SIG-M5 treated with dmso at 0.1 percent for 504 hours (cell line): ENCODE data around the gene PUS1.

ENCODE experiments used
- DNase-seq: peaks from one replicate; lab custom pipeline; 2025; ENCODE audit not compliant: unreplicated experiment; lab: John Stamatoyannopoulos, UW

The PUS1 gene

DNA sequence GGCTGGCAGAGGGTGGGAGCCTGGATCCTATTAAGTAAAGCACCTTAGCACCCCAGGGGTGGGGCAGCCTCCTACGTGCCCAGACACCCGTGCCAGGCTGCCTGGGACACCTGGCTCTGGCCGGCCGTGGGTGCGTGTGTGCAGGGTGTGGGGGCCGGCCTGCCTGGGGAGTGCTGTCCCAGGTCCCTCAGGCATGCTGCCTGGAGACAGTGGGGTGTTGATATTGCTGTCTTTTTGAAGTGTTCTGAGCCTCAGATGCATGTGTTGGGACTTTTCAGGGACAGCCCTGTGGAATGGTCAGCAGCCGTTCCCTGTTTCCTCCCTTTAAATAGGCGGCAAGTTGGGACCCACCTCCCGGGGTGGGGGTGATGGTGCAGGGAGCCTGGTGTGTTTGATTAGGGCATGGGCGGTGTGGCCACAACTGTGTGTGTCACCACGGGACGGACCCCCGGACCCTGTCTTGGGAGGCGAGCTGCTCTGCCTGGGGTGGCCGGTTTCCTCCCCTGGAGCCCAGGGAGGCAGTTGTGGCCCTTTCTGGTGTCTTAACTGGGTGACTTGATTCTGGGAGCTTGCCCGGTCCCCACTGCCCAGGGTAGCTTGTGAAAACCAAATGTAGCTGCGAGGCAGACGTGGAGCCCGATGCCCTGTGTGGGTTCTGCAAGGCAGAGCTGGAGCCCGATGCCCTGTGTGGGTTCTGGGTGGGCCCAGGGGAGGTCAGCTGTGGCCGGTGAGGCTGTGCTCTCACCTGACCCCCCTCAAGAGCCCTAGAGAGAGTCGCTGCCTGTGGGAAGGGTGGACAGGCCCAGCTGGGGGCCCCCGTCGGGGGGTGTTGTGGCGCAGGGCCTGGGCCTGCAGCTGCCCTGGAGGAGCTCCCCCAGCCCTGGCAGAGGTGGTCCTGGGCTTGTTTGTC lies 26.5 kb upstream of the PUS1 start:
- no peak for DNase-seq

DNA sequence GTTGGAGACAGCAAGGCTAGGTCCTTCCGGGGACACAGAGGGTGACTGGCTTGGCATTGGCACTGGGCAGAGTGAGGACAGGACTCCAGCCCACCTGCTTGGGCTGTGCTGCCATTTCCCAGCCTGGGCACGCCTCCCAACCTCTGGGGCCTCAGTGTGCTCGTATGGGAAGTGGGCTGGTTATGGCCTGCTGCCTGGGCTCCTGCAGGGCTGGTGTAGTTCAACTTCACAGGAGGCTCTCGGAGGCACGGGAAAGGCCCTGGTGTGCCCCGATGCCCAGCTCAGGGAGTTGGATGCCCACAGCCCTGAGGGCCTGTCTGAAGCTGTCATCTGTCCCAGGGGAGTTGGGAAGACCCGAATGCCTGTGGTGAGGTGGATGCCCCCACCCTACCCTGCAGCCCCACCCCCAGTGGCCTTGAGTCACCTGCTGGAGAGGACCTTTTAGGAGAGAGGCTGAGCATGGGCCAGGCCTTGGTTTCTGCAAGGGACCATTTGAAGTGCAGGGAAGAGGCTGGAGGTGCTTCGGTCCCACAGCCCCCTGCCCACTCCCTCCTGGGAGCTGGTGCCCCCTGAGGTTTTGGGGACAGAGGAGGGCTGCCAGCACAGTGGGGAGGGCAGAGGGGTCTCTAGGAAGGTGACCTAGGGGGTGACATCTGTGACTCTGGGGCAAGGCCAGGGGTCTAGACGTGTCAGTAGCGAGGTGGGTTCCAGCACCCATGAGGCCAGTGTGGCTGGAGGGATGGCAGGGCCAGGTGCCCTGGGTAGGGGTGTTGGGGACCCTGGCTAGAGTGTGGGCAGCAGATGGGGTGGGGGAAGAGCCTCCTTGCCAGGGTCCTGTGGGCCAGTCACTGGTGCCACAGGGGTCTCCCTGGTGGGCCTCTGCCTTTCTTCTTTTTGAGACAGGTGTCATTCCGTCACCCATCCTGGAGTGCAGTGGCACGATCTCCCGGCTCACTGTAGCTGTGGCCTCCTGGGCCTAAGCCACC lies 25.5 kb upstream of the PUS1 start:
- DNase-seq = no peak

DNA sequence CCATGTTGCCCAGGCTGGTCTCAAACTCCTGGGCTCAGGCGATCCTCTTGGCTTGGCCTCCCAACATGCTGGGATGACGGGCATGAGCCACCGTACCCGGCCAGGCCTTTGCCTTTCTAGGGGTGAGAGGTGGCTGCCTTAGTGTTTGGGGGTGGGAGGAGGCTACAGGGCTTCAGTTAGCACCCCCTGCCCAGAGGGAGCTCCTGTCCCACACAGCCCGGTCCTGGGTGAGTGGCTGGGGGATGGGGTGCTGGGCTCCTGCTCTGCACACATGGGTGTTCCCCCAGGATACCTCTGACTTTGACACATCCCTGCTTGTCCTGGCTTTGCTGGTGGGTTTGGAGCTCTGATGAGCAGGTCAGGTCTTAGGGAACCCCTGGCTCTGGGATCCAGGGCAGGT lies 24.7 kb upstream of the PUS1 start:
- no peak for DNase-seq

DNA sequence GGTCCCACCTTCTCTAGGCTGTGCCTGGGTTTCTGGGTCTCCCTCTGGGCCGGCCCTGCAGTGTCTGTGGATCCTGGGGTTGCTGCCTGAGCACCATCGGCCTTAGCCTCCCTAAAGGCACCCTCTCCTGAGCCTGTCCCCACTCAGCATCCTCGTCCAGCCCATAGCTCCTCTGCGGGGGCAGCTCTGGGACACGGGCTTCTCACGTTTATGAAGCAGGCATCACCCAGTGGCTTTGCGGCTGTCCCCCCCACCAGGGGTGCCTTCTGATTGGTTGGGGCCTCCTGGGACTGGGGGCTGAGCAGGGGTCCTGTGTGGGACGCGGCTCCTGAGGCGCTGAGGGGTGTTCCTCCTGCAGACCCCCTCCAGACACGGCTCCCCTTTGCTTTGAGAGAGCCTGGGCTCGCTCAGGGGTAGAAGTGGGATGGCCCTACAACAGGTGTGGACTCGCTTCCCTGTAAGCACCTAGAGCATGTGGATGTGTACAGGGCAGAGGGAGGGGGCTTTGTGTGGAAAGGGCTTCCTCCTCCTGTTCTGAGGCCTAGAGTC lies 23.9 kb upstream of the PUS1 start:
- DNase-seq = no peak

DNA sequence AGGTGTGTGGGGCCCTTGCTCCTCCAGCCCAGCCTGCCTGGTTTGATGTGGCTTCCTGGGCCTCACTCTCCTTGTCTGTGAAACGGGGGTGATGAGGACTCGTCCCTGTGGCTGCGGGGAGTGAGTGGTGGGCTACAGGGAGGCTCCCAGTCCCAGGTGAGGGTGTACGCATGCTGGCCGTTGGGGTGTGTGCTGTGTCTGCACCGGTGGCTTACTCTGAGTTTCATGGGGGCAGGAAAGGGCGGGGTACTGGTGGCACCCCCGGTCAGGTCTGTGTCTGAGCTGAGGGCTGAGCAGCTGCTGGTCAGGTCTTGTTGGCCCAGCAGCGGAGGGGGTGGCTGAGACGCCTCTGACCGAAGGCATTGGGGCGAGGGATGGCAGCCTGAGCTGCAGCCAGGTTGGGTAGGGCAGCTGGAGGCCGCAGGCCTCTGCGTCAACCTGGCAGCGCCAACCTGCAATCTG lies 23.4 kb upstream of the PUS1 start:
- DNase-seq = no peak

DNA sequence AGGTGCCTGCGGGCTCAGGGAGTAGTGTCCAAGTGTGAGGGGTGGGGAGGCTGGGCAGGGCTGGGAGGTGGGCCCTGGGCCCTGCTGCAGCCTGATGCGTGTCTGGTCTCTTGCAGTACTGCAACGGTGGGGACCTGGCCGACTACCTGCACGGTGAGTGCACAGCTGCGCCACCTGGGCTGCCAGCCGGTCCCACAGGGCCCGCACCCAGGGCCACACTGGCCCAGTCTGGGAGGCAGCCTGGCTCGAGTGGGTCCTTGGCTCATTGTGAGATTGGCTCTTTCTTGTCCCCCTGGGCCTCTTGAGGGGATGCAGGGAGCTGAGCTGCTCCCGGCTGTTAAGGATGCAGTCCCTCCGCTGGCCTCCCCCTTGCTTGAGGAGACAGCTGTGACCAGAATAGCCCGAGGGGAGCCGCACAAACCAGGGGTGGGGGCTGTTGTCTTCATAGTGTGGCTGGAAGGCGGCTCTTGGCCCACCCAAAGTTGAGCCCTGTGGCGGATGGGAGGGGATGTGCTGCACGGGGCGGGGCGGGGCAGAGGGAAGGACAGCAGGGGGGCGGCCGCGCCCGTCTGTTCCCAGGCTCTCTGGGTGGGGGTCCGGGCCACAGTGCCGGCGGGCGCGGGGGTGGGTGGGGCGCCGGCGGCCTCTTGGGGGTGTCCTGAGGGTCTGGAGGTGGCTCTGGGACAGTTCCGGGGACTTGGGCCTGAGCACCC lies 21.5 kb upstream of the PUS1 start:
- no peak for DNase-seq

DNA sequence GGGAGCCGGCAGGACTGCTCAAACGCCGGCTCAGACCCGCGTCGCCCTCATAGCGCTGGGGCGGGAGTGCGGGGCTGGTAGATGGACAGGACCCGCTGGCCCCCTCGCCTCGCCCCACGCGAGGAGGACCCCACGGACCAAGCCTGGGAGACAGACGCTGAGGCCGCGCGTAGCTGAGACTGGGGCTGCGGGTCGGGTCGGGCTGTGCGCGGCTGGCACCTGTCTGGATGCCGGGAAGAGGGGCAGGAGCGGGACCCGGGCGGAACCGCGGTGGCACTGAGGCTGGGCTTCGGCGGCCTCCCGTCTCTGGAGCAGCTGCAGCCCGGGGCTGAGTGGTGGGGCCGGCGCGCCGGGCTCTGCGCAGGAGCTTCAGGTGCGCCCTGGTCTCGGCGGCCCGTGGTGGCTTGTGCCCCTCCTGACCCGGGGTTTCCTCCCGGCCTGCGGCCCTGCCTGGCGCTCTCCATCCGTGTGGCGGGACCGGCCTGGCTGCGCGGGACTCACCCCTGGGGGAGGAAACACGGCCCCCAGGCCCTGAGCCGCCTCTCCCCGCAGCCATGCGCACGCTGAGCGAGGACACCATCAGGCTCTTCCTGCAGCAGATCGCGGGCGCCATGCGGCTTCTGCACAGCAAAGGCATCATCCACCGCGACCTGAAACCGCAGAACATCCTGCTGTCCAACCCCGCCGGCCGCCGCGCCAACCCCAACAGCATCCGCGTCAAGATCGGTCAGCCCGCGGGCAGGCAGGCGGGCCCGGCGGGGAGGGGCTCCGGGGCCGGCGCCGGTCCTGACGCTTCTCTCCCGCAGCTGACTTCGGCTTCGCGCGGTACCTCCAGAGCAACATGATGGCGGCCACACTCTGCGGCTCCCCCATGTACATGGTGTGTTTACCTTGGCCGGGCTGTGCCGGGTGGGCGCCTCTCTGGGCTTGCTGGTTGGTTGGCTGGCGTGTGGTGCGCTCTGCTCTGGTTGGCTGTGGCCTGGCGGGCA lies 20.7 kb upstream of the PUS1 start:
- DNase-seq = no peak

DNA sequence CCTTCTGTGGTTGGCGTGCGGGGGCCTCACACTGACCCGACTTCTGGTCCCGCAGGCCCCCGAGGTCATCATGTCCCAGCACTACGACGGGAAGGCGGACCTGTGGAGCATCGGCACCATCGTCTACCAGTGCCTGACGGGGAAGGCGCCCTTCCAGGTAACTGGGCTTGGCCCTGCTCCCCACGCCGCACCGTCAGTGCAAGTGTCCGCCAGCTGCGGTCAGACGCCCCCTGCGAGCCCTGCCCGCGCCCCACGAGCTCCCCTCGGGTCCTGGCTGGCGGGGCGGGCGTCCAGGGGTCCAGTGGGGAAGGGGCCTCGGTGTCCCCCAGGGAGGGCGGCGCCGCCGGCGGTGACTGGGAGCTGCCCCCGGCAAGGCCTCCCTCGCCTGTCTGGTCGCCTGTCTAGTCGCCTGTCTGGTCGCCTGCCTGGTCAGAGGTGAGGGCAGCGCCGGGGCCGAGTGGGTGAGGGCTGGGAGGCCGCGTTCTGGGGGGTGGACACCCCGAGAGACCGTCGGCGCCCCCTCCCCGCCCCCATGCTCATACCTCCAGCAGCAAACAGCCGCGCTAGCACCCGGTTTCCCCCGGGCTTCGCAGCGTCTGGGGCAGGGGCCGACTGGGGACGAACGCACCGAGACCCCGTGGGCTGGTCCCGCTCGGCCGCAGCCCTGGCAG lies 19.9 kb upstream of the PUS1 start:
- DNase-seq = no peak

DNA sequence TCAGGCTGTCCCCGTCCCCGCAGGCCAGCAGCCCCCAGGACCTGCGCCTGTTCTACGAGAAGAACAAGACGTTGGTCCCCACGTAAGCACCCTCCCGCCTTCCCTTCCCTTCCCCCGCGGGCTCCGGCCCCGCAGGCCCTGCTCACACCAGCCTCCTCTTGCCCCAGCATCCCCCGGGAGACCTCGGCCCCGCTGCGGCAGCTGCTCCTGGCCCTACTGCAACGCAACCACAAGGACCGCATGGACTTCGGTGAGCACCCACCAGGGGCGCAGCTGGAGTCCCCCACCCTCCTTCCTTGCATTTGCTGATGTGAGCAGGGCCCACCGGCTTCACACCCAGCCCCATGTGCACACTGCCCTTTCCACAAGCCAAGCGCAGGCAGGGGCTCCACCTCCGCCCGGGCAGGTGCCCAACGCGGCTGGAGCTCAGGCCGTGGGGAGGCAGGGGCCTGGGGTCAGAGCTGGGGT lies 19.3 kb upstream of the PUS1 start:
- no peak for DNase-seq

DNA sequence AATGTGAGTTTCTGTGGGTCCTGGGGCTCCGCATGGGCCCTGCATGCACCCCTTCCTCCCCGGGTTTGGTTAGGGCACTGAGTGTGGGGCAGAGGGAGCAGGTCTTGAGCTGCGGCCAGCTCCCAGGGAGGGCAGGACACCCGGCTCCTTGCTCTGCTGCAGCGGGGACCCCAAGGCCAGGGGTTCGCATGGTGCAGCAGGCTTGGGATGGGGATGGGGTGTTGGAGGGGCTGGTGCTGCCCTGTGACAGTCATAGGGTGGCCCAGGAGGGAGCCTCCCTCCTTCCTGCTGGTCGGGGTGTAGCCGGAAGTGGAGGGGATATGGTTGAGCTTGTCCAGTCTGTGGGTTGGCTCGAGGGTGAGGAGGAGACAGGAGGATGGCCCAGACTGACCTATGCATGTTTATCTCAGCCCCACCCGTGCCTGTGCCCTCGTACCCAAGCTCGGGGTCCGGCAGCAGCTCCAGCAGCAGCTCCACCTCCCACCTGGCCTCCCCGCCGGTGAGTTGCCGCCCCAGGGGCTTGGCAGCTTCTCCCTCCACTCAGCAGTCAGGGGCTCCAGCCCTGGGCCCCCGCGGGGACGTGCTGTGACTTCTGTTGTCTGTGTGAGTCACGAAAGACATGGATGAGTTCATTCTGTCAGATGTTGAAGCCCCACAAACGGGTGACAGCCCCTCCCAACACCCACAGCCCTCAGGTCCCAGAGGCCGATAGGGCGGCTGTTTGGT lies 18.6 kb upstream of the PUS1 start:
- DNase-seq = no peak

DNA sequence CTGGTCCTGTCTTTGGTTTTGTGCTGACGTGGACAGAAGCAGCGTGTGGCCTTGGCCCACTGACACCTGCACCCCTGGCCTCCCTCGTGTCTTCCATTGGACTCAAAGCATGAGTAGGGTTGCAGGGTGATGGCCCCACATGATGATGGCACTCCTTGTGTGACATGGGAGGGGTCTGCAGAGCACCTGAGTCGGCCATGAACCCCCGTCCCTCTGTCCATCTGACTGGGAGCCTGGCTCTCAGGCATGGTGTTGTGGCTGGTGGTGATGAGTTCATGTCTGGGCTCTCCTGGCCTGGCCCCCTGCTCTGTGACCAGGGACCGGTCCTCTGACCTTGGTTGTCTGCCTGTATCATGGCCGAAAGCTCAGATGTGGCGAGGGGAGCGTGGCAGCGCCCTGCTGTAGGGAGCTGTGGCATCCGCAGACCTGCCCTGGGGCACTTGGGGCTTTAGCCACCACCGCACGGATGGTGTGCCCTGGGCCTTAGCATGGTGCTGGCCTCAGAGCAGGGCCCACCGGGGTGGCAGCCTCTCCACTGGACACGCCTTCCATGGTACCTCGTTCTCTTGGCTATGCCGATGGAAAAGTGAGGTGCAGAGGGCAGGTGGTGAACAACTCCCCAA lies 17.9 kb upstream of the PUS1 start:
- DNase-seq = no peak

DNA sequence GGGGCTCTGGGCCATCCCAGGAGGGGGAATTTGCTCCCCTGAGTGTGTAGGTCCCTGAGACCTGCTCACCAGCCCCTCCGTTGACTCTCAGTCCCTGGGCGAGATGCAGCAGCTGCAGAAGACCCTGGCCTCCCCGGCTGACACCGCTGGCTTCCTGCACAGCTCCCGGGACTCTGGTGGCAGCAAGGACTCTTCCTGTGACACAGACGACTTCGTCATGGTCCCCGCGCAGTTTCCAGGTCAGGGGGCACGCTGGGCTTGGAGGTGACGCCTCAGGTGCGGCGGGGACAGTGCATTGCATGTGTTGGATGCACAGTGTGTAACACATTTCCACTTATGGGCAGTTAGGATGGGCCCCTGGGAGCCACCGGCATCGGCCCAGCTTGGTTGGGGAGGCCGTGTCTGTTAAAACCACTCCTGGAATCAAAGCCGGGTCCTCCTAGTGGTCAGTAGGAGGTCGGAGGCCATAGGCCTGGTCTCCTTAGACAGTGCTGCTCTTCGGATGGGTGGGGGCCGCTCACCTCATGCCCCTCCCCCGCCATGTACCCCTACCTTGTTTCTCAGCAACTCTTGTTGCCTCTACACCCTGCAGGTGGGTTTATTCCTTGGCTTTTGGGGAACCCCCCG lies 17.1 kb upstream of the PUS1 start:
- DNase-seq = no peak

DNA sequence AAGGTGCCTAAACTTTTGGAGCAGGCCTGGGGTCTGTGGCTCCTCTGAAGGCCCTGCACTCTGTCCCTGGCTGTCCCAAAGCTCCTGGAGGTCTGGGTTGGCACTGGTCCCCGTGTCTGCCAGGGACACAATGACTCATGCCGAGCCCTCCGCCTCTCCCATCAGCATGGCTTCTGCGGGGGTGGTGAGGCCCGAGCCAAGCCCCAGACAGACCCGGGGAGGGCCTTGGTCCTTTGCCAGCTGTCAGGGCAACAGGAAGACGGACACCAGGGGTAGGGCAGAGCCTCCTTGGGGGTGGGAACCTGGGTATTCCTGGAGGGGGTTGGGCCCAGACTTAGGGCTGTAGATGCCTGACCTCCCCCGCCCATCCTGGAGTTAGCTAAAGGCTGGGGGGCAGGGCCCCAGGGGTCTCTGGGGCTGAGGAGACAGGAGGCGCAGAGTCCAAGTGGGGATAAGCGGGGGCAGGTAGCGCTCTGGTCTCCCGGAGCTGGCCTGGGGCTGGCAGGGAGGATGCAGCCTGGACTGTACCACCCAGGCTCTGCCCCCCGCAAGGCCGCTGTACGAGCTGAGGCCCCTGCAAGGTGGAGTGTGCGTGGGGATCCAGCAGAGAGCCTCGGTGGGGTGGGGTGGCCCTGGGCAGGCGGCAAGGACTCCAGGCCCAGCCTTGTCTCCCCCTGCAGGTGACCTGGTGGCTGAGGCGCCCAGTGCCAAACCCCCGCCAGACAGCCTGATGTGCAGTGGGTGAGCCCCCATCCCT lies 16.4 kb upstream of the PUS1 start:
- no peak for DNase-seq

DNA sequence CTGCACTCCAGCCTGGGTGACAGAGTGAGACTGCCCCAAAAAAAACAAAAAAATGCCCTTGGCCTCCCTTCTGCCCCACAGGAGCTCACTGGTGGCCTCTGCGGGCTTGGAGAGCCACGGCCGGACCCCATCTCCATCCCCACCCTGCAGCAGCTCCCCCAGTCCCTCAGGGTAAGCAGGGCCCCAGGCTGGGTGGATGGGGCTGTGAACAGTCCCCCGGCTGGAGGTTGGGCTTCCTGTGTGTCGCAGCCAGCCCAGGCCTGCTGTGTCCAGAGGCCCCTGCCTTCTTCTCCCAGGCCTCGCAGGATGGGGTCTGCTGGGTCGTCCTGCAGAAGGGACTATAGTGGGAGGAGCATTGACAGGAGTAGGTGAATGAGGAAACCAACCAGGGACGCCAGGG lies 15.4 kb upstream of the PUS1 start:
- DNase-seq = no peak

DNA sequence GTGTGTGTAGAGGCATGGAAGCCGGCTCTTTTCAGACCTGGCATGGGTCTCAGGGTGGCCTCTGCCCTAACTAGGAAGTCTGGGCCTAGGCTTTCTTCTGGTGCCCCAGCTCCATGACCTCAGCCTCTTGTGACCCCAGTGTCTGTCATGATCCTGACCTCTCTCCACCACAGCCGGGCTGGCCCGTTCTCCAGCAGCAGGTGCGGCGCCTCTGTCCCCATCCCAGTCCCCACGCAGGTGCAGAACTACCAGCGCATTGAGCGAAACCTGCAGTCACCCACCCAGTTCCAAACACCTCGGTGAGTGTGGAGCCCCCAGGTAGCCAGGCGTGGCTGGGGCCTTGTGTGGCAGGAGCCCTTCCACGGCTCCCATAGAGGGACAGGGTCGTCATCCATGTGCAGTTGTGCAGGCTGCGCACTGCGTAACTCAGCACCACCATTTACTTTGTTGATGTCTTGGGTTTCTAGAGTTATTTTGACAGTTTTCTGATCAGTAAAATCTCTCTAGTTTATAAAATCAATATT lies 14.8 kb upstream of the PUS1 start:
- DNase-seq = no peak

DNA sequence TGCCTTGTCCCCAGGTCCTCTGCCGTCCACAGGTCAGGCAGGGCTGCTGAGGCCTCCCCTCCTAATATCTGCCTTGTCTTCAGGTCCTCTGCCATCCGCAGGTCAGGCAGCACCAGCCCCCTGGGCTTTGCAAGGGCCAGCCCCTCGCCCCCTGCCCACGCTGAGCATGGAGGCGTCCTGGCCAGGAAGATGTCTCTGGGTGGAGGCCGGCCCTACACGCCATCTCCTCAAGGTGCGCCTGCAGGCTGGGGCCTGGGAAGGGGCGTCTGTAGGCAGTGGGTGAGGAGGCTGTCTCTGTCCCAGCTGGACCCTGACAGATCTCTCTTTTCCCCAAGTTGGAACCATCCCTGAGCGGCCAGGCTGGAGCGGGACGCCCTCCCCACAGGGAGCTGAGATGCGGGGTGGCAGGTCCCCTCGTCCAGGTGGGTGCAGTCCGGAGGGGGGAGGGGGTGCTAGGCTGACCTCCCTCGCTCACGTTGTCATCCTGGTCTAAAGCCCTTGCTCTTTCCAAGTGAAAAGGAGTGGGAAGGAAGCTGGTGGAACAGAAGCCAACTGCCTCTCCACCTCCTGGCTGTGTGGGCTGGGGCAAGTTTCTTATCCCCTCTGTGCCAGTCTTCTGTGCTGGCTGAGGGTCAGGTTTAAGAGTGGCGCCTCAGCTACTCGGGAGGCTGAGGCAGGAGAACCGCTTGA lies 13.9 kb upstream of the PUS1 start:
- no peak for DNase-seq
